Astrocyte of the spinal cord (primary cell): ENCODE results near the gene TTN.

Experiments
- DNase-seq: peaks from one replicate; pipeline ENCODE4 v3.0.0; 2011; ENCODE audit warnings: low read depth, low spot score
- H3K4me3 ChIP-seq: 2 replicates; pipeline ENCODE4 v1.5.1; 2011; ENCODE audit warnings: low read depth, mild to moderate bottlenecking, low read length, moderate library complexity
- CTCF ChIP-seq: IDR thresholded peaks from 2 replicates; pipeline ENCODE4 v1.5.1; 2012; ENCODE audit warnings: low read depth, mild to moderate bottlenecking, low read length, inconsistent platforms
- in situ Hi-C: cut with HindIII; loops from 2 replicates; pipeline ENCODE4 v1.10.0; 2017; ENCODE audit warnings: low sequenced_read_pairs

The TTN gene

GRCh38 chr2:178844269-178844668, 37.0 kb upstream of the TTN start:
- in situ Hi-C loops, result no loop called here
- no peak overlapping the region for H3K4me3 ChIP-seq
- no peak for TF ChIP-seq CTCF
- DNase-seq, result peak; percentile 65

GRCh38 chr2:178843697-178844096, 36.5 kb upstream of the TTN start:
- in situ Hi-C loops, result no loop called here
- no peak for TF ChIP-seq CTCF
- no peak for DNase-seq

GRCh38 chr2:178836807-178837206, 29.6 kb upstream of the TTN start:
- in situ Hi-C loops, result no loop called here
- TF ChIP-seq CTCF, result no peak
- no peak overlapping the region for H3K4me3 ChIP-seq
- no peak for DNase-seq

More at GRCh38 chr2:178843697-178844096, 36.5 kb upstream of the TTN start:
- H3K4me3 ChIP-seq, result no peak overlapping the region

- no peak for TF ChIP-seq CTCF
- in situ Hi-C loops, result no loop called here
- DNase-seq, result no peak
- H3K4me3 ChIP-seq, result no peak overlapping the region
These were observed 26.9 kb upstream of the TTN start for GRCh38 chr2:178834086-178834485.

- in situ Hi-C loops, result no loop called here
- no peak for TF ChIP-seq CTCF
- no peak for DNase-seq
These were observed 26.2 kb upstream of the TTN start for GRCh38 chr2:178833382-178833781.

GRCh38 chr2:178830451-178830850, 23.2 kb upstream of the TTN start:
- in situ Hi-C loops, result no loop called here
- H3K4me3 ChIP-seq, result no peak overlapping the region
- no peak for TF ChIP-seq CTCF
- DNase-seq, result no peak

More at GRCh38 chr2:178833382-178833781, 26.2 kb upstream of the TTN start:
- H3K4me3 ChIP-seq, result no peak overlapping the region

- TF ChIP-seq CTCF, result no peak
- in situ Hi-C loops, result no loop called here
- H3K4me3 ChIP-seq, result no peak overlapping the region
- DNase-seq, result no peak
These were observed 22.8 kb upstream of the TTN start for GRCh38 chr2:178829981-178830380.
